HEK293 (cell line): ENCODE data around the gene SYNE2.

Source experiments
- CTCF ChIA-PET: fragments of 350-600 bp; formaldehyde crosslinking; extraction: SDS; loops from one replicate; lab custom pipeline; 2021; ENCODE audit warnings: antibody characterized with exemption; lab: Yijun Ruan, JAX
- POLR2A ChIA-PET: fragments of 300-600 bp; formaldehyde crosslinking; extraction: SDS; loops from one replicate; lab custom pipeline; 2020; ENCODE audit warnings: antibody characterized with exemption, inconsistent platforms; lab: Yijun Ruan, JAX
- H3K27ac ChIP-seq: fragments of 200-500 bp; sonication (Bioruptor generic); 2 replicates; pipeline ENCODE4 v1.5.1; 2014; ENCODE audit warnings: low read depth, low read length, control low read depth, inconsistent platforms; ENCODE audit errors: extremely low read depth
- H3K36me3 ChIP-seq, 2 experiments: fragments of 200-500 bp in 1 of 2; sonication (Bioruptor generic) in 1 of 2; 1 replicate in 1 of 2; 2 replicates in 1 of 2; pipeline ENCODE4 v1.5.1; 2014 to 2017; ENCODE audit warnings: inconsistent platforms in 2 of 2, low read length in 2 of 2; ENCODE audit not compliant: control insufficient read depth in 2 of 2, insufficient read depth in 1 of 2
- H3K4me1 ChIP-seq: fragments of 200-500 bp; sonication (Bioruptor generic); 2 replicates; pipeline ENCODE4 v1.5.1; 2014; ENCODE audit warnings: mild to moderate bottlenecking, low read length, inconsistent platforms; ENCODE audit not compliant: control insufficient read depth, insufficient read depth
- H3K4me3 ChIP-seq: 2 replicates; pipeline ENCODE4 v1.5.1; 2011; ENCODE audit warnings: low read depth, mild to moderate bottlenecking, control low read depth, low read length, moderate library complexity
- H3K9me3 ChIP-seq: fragments of 200-500 bp; sonication (Bioruptor generic); 2 replicates; pipeline ENCODE4 v1.5.1; 2014; ENCODE audit warnings: low read depth, low read length, inconsistent platforms; ENCODE audit not compliant: control insufficient read depth, insufficient read depth
- FEZF1 ChIP-seq: fragments of 450-650 bp; formaldehyde crosslinking; IDR thresholded peaks from 2 replicates; pipeline ENCODE4 v1.5.1; 2016; ENCODE audit warnings: missing biosample characterization, missing genetic modification characterization
- HOXC10 ChIP-seq: sonication (generic); formaldehyde crosslinking; IDR thresholded peaks from 2 replicates; pipeline ENCODE4 v1.8.1; 2023; ENCODE audit warnings: mild to moderate bottlenecking, missing genetic modification reagents
- OSR2 ChIP-seq: fragments of 450-650 bp; formaldehyde crosslinking; IDR thresholded peaks from 2 replicates; pipeline ENCODE4 v1.5.1; 2016; ENCODE audit warnings: missing biosample characterization, missing genetic modification characterization
- SCRT2 ChIP-seq: fragments of 450-650 bp; formaldehyde crosslinking; IDR thresholded peaks from 2 replicates; pipeline ENCODE4 v1.5.1; 2016; ENCODE audit warnings: missing biosample characterization, missing genetic modification characterization
- WT1 ChIP-seq: fragments of 450-650 bp; formaldehyde crosslinking; IDR thresholded peaks from 2 replicates; pipeline ENCODE4 v1.5.1; 2016; ENCODE audit warnings: missing biosample characterization, missing genetic modification characterization
- ZBTB7A ChIP-seq: fragments of 450-650 bp; formaldehyde crosslinking; IDR thresholded peaks from 2 replicates; pipeline ENCODE4 v1.5.1; 2016; ENCODE audit warnings: low read depth, missing biosample characterization, missing genetic modification characterization
- ZFP3 ChIP-seq: fragments of 450-650 bp; formaldehyde crosslinking; IDR thresholded peaks from 2 replicates; pipeline ENCODE4 v1.5.1; 2016; ENCODE audit warnings: low read depth, missing biosample characterization, missing genetic modification characterization
- ZFP69B ChIP-seq: fragments of 450-650 bp; formaldehyde crosslinking; IDR thresholded peaks from 2 replicates; pipeline ENCODE4 v1.5.1; 2016; ENCODE audit warnings: missing biosample characterization, missing genetic modification characterization
- ZNF146 ChIP-seq: fragments of 450-650 bp; formaldehyde crosslinking; IDR thresholded peaks from 2 replicates; pipeline ENCODE4 v1.5.1; 2016; ENCODE audit warnings: missing biosample characterization, missing genetic modification characterization
- ZNF24 ChIP-seq: fragments of 450-650 bp; formaldehyde crosslinking; IDR thresholded peaks from 2 replicates; pipeline ENCODE4 v1.5.1; 2016; ENCODE audit warnings: missing biosample characterization, missing genetic modification characterization
- ZNF354C ChIP-seq: fragments of 450-650 bp; formaldehyde crosslinking; IDR thresholded peaks from 2 replicates; pipeline ENCODE4 v1.5.1; 2016; ENCODE audit warnings: missing biosample characterization, missing genetic modification characterization, low read depth, borderline replicate concordance
- ZNF404 ChIP-seq: fragments of 450-650 bp; formaldehyde crosslinking; IDR thresholded peaks from 2 replicates; pipeline ENCODE4 v1.5.1; 2017; ENCODE audit warnings: missing biosample characterization, missing genetic modification characterization
- ZNF560 ChIP-seq: fragments of 450-650 bp; formaldehyde crosslinking; IDR thresholded peaks from 2 replicates; pipeline ENCODE4 v1.5.1; 2017; ENCODE audit warnings: missing biosample characterization, missing genetic modification characterization, borderline replicate concordance
- ZNF785 ChIP-seq: fragments of 450-650 bp; formaldehyde crosslinking; IDR thresholded peaks from 2 replicates; pipeline ENCODE4 v1.5.1; 2016; ENCODE audit warnings: missing biosample characterization, missing genetic modification characterization
- ZSCAN30 ChIP-seq: fragments of 450-650 bp; IDR thresholded peaks from 2 replicates; pipeline ENCODE4 v1.5.1; 2018; ENCODE audit warnings: missing biosample characterization, mild to moderate bottlenecking, missing genetic modification characterization, moderate library complexity
- ZXDB ChIP-seq: fragments of 450-650 bp; formaldehyde crosslinking; IDR thresholded peaks from 2 replicates; pipeline ENCODE4 v1.5.1; 2016; ENCODE audit warnings: missing biosample characterization, missing genetic modification characterization
- TF ChIP-seq, protein P1 (sequence below): fragments of 450-650 bp; formaldehyde crosslinking; IDR thresholded peaks from 2 replicates; pipeline ENCODE4; 2016; ENCODE audit warnings: missing biosample characterization, missing genetic modification characterization
- TF ChIP-seq, protein P2 (sequence below): fragments of 450-650 bp; formaldehyde crosslinking; IDR thresholded peaks from 2 replicates; pipeline ENCODE4 v1.5.1; 2016; ENCODE audit warnings: missing biosample characterization, missing genetic modification characterization
- TF ChIP-seq, protein P3 (sequence below): fragments of 450-650 bp; formaldehyde crosslinking; IDR thresholded peaks from 2 replicates; pipeline ENCODE4 v1.5.1; 2017; ENCODE audit warnings: missing biosample characterization, missing genetic modification characterization
- TF ChIP-seq, protein P4 (sequence below): fragments of 450-650 bp; formaldehyde crosslinking; IDR thresholded peaks from 2 replicates; pipeline ENCODE4 v1.5.1; 2017; ENCODE audit warnings: missing biosample characterization, missing genetic modification characterization
- TF ChIP-seq, protein P5 (sequence below): sonication (generic); formaldehyde crosslinking; IDR thresholded peaks from 2 replicates; pipeline ENCODE4 v1.8.1; 2022; ENCODE audit warnings: mild to moderate bottlenecking, moderate library complexity, missing genetic modification reagents
- TF ChIP-seq, protein P6 (sequence below): fragments of 450-650 bp; formaldehyde crosslinking; IDR thresholded peaks from 2 replicates; pipeline ENCODE4 v1.5.1; 2016; ENCODE audit warnings: missing biosample characterization, missing genetic modification characterization, low read depth
- TF ChIP-seq, protein P7 (sequence below): fragments of 450-650 bp; formaldehyde crosslinking; IDR thresholded peaks from 2 replicates; pipeline ENCODE4 v1.5.1; 2016; ENCODE audit warnings: missing biosample characterization, missing genetic modification characterization

SYNE2 gene

DNA sequence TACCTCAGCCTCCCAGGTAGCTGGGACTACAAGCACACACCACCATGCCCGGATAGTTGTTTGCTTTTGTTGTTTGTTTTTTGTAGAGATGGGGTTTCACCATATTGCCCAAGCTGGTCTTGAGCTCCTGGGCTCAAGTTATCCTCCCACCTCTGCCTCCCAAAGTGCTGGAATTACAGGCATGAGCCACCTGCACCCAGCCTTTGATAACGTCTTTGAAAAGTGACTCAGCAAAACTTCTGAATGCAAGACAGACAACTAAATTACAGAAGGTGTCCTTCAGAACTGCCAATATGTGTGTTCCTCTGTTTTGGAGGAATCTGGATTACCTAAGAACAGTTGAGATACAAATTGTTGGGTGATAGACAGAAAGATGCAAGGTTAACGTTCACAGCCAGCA, 341.6 kb downstream of the SYNE2 start (continued):
- TF ChIP-seq ZXDB = no peak
- no peak for TF ChIP-seq ZNF785 (tag by site-specific recombination)
- no peak for TF ChIP-seq ZNF24 (tag by site-specific recombination)
- TF ChIP-seq, protein P1, sequence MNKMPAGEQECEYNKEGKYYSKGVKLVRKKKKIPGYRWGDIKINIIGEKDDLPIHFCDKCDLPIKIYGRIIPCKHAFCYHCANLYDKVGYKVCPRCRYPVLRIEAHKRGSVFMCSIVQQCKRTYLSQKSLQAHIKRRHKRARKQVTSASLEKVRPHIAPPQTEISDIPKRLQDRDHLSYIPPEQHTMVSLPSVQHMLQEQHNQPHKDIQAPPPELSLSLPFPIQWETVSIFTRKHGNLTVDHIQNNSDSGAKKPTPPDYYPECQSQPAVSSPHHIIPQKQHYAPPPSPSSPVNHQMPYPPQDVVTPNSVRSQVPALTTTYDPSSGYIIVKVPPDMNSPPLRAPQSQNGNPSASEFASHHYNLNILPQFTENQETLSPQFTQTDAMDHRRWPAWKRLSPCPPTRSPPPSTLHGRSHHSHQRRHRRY = no peak
- TF ChIP-seq, protein P2, sequence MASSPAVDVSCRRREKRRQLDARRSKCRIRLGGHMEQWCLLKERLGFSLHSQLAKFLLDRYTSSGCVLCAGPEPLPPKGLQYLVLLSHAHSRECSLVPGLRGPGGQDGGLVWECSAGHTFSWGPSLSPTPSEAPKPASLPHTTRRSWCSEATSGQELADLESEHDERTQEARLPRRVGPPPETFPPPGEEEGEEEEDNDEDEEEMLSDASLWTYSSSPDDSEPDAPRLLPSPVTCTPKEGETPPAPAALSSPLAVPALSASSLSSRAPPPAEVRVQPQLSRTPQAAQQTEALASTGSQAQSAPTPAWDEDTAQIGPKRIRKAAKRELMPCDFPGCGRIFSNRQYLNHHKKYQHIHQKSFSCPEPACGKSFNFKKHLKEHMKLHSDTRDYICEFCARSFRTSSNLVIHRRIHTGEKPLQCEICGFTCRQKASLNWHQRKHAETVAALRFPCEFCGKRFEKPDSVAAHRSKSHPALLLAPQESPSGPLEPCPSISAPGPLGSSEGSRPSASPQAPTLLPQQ (tag by site-specific recombination) = no peak
- TF ChIP-seq HOXC10 (CRISPR knock-in tag) = no peak

DNA sequence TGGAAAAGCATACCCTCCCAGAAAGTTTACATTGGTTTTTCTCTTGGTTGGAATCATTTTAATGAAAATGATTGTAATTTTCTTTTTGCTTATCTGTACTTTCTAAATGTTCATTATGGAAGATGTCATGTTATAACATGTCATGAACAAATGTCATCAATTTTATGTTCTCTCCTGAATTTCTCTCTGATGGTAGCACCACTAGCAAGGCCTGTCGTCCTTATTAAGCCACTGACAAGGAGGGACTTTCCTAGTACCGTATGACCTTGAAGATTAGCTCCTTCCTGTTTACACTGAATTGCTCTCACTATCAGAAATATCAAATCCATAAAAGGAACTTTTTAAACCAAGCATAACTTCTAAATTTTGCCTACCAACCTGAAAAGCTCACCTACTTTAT, 342.4 kb downstream of the SYNE2 start:
- ChIA-PET POLR2A (no interaction called here), CTCF (no interaction called here)
- peaks cover 3% of the 10 kb centered on the region; the same call in 1 of the 2 replicates for H3K4me1 ChIP-seq
- H3K36me3 ChIP-seq = peaks cover 0 to 4% of the 10 kb centered on the region in 2 experiments; a peak in 1 of 3 replicates
- TF ChIP-seq OSR2 (tag by site-specific recombination) = no peak
- TF ChIP-seq, protein P3, sequence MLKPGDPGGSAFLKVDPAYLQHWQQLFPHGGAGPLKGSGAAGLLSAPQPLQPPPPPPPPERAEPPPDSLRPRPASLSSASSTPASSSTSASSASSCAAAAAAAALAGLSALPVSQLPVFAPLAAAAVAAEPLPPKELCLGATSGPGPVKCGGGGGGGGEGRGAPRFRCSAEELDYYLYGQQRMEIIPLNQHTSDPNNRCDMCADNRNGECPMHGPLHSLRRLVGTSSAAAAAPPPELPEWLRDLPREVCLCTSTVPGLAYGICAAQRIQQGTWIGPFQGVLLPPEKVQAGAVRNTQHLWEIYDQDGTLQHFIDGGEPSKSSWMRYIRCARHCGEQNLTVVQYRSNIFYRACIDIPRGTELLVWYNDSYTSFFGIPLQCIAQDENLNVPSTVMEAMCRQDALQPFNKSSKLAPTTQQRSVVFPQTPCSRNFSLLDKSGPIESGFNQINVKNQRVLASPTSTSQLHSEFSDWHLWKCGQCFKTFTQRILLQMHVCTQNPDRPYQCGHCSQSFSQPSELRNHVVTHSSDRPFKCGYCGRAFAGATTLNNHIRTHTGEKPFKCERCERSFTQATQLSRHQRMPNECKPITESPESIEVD = 0 out of 2 replicates have a peak, but pooled peaks have one; percentile 19
- H3K4me3 ChIP-seq = no peak overlapping the region
- H3K27ac ChIP-seq = no peak overlapping the region
- no peaks in the 10 kb centered on the region for H3K9me3 ChIP-seq

DNA sequence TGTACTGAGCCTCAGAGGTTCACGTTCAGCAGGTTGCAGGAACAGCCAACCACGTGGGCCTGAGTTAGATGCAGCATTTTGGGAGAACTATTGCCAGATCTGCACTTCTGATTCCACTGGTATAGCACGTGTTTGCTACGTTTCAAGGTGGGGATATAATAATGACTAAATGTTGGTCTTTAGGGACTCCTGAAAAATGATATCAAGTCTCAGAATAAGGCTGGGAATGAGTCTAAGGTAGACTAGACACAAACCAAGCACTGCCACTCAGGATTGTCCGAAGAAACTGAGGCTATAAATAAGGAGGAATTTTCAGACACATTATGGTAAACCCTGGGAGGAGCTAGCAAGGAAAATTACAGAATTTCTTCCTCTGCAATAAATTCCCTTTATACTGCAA, 343.3 kb downstream of the SYNE2 start:
- no peak overlapping the region for H3K27ac ChIP-seq
- peaks cover 0 to 4% of the 10 kb centered on the region in 2 experiments; a peak in 1 of 3 replicates for H3K36me3 ChIP-seq
- H3K4me3 ChIP-seq = no peak overlapping the region
- TF ChIP-seq FEZF1 (tag by site-specific recombination) (no peak), ZFP3 (tag by site-specific recombination) (no peak), ZNF560 (tag by site-specific recombination) (no peak), ZNF404 (tag by site-specific recombination) (no peak), ZSCAN30 (tag by site-specific recombination) (no peak), ZNF354C (no peak), SCRT2 (no peak), ZNF146 (no peak), ZFP69B (no peak), WT1 (tag by site-specific recombination) (no peak), ZBTB7A (tag by site-specific recombination) (no peak)
- TF ChIP-seq, protein P4, sequence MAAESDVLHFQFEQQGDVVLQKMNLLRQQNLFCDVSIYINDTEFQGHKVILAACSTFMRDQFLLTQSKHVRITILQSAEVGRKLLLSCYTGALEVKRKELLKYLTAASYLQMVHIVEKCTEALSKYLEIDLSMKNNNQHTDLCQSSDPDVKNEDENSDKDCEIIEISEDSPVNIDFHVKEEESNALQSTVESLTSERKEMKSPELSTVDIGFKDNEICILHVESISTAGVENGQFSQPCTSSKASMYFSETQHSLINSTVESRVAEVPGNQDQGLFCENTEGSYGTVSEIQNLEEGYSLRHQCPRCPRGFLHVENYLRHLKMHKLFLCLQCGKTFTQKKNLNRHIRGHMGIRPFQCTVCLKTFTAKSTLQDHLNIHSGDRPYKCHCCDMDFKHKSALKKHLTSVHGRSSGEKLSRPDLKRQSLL (tag by site-specific recombination) = no peak
- TF ChIP-seq, protein P5, sequence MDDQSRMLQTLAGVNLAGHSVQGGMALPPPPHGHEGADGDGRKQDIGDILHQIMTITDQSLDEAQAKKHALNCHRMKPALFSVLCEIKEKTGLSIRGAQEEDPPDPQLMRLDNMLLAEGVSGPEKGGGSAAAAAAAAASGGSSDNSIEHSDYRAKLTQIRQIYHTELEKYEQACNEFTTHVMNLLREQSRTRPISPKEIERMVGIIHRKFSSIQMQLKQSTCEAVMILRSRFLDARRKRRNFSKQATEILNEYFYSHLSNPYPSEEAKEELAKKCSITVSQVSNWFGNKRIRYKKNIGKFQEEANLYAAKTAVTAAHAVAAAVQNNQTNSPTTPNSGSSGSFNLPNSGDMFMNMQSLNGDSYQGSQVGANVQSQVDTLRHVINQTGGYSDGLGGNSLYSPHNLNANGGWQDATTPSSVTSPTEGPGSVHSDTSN (CRISPR knock-in tag) = no peak
- TF ChIP-seq, protein P6, sequence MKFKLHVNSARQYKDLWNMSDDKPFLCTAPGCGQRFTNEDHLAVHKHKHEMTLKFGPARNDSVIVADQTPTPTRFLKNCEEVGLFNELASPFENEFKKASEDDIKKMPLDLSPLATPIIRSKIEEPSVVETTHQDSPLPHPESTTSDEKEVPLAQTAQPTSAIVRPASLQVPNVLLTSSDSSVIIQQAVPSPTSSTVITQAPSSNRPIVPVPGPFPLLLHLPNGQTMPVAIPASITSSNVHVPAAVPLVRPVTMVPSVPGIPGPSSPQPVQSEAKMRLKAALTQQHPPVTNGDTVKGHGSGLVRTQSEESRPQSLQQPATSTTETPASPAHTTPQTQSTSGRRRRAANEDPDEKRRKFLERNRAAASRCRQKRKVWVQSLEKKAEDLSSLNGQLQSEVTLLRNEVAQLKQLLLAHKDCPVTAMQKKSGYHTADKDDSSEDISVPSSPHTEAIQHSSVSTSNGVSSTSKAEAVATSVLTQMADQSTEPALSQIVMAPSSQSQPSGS (tag by site-specific recombination) = no peak
- TF ChIP-seq, protein P7, sequence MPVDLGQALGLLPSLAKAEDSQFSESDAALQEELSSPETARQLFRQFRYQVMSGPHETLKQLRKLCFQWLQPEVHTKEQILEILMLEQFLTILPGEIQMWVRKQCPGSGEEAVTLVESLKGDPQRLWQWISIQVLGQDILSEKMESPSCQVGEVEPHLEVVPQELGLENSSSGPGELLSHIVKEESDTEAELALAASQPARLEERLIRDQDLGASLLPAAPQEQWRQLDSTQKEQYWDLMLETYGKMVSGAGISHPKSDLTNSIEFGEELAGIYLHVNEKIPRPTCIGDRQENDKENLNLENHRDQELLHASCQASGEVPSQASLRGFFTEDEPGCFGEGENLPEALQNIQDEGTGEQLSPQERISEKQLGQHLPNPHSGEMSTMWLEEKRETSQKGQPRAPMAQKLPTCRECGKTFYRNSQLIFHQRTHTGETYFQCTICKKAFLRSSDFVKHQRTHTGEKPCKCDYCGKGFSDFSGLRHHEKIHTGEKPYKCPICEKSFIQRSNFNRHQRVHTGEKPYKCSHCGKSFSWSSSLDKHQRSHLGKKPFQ = no peak
- POLR2A ChIA-PET = no interaction called here
- no peaks in the 10 kb centered on the region for H3K9me3 ChIP-seq
- CTCF ChIA-PET = no interaction called here
- peaks cover 4% of the 10 kb centered on the region; the same call in 1 of the 2 replicates for H3K4me1 ChIP-seq
